Stomach (tissue), 4 donors: ENCODE measurements around the gene MRPS6.

ENCODE experiments used
- EP300 ChIP-seq: sonication (generic); formaldehyde crosslinking; IDR thresholded peaks from one replicate; pipeline ENCODE4 v1.6.1; 2017; ENCODE audit warnings: antibody characterized with exemption
- POLR2AphosphoS5 ChIP-seq, 3 donors: sonication (generic); formaldehyde crosslinking; IDR thresholded peaks; one replicate each; pipeline ENCODE4 v1.6.1; 2016; ENCODE audit warnings: antibody characterized with exemption in 3 of 3
- TF ChIP-seq, protein P1 (sequence below), 7 experiments: fragments of 450-650 bp in 4 of 7; fragments of 200-600 bp in 3 of 7; sonication (generic) in 3 of 7; IDR thresholded peaks; one replicate each; pipeline ENCODE4 v1.5.1; 2016 to 2019; ENCODE audit warnings: antibody characterized with exemption in 7 of 7, control low read depth in 2 of 7, mild to moderate bottlenecking in 1 of 7

DNA sequence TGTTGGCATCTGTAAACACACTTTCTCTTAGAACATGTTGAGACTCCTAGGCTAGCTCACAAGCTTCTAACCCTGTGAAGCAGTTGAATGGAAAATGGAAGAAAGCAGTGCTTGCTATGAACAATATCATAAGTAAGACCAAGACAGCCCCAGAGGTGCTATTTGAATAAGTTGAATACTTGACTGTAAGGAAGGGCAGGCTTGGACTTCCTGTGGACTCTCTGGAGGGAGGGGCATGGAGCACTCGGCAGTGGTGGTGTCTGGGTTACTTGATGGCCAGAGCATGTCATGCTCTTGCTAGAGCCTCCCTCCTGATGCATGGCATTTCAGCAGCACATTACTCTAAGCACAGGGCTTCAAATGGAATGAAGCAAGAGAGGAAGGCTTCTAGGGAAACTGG lies 60.0 kb downstream of the MRPS6 start:
- TF ChIP-seq, protein P1, sequence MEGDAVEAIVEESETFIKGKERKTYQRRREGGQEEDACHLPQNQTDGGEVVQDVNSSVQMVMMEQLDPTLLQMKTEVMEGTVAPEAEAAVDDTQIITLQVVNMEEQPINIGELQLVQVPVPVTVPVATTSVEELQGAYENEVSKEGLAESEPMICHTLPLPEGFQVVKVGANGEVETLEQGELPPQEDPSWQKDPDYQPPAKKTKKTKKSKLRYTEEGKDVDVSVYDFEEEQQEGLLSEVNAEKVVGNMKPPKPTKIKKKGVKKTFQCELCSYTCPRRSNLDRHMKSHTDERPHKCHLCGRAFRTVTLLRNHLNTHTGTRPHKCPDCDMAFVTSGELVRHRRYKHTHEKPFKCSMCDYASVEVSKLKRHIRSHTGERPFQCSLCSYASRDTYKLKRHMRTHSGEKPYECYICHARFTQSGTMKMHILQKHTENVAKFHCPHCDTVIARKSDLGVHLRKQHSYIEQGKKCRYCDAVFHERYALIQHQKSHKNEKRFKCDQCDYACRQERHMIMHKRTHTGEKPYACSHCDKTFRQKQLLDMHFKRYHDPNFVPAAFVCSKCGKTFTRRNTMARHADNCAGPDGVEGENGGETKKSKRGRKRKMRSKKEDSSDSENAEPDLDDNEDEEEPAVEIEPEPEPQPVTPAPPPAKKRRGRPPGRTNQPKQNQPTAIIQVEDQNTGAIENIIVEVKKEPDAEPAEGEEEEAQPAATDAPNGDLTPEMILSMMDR (IDR thresholded peaks at IDR 0.05): no peak
- TF ChIP-seq EP300 (no peak), POLR2AphosphoS5 (IDR thresholded peaks at IDR 0.05) (no peak)
